Ascending aorta (tissue), 2 donors: ENCODE results near the gene STARD6. TPM values are rescaled to one million over a fixed set of nuclear protein-coding genes. Genes with fewer than 3 reads are reported as not detected.
"Not testable (repeated sequence)": the region's sequence is repeated elsewhere in the genome, so short reads cannot be mapped to it uniquely, and the experiment has no call there.

ENCODE experiments used
- DNase-seq, 2 donors: peaks; one replicate each; pipeline ENCODE4 v3.0.0-alpha.2; 2019; ENCODE audit warnings: low spot score in 2 of 2
- H3K27ac ChIP-seq, 2 donors: fragments of 200-600 bp; sonication (generic); one replicate each; pipeline ENCODE4 v1.5.1; 2016 to 2017; ENCODE audit warnings: mild to moderate bottlenecking in 1 of 2
- H3K27me3 ChIP-seq: fragments of 200-600 bp; sonication (generic); one replicate; pipeline ENCODE4 v1.5.1; 2017
- H3K36me3 ChIP-seq, 2 donors: fragments of 200-600 bp; sonication (generic); one replicate each; pipeline ENCODE4 v1.5.1; 2016
- H3K4me1 ChIP-seq, 2 donors: fragments of 200-600 bp; sonication (generic); one replicate each; pipeline ENCODE4 v1.5.1; 2016 to 2017; ENCODE audit warnings: mild to moderate bottlenecking in 1 of 2
- H3K4me3 ChIP-seq, 2 donors: fragments of 200-600 bp; sonication (generic); one replicate each; pipeline ENCODE4 v1.5.1; 2016 to 2017; ENCODE audit warnings: mild to moderate bottlenecking in 1 of 2
- H3K9me3 ChIP-seq, 2 donors: fragments of 200-600 bp; sonication (generic); one replicate each; pipeline ENCODE4 v1.5.1; 2016
- intact Hi-C: fragments of 100-400 bp; cut with DNase I; formaldehyde crosslinking; loops from one replicate; pipeline ENCODE4 v1.15.1; 2023
- total RNA-seq: library from RNA; depleted of rRNA; stranded (reverse); fragments of >200 nt; gene quantifications from one replicate; pipeline ENCODE4 v1.1.0, GENCODE V29; 2016
- TF ChIP-seq, protein P1 (sequence below), 3 experiments: fragments of 200-600 bp in 2 of 3; fragments of 450-650 bp in 1 of 3; sonication (generic) in 2 of 3; IDR thresholded peaks; one replicate each; pipeline ENCODE4 v1.5.1; 2016 to 2019; ENCODE audit warnings: antibody characterized with exemption in 3 of 3, mild to moderate bottlenecking in 1 of 3, moderate library complexity in 1 of 3

STARD6 gene
- total RNA-seq, 1 donor from 2014 or later: not detected

DNA sequence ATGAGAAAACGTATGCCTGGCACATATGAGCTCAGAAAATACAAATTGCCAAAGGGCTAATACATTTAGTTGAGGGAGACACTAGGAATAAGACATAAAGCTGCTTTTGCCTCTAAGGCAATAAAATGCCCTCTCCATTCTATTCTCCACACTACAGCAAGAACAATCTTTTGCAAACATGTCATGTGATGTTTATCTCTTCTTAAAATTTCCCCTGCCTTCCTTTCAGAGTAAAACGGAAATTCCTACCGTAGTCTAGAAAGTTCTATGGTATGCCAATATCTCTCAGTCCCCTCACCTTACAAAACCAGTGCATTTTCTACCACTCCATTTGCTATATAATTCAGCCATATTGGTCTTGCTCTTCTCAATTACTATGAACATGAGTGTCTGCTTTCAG lies 33.2 kb upstream of the STARD6 start:
- intact Hi-C loops: no loop called here
- TF ChIP-seq, protein P1, sequence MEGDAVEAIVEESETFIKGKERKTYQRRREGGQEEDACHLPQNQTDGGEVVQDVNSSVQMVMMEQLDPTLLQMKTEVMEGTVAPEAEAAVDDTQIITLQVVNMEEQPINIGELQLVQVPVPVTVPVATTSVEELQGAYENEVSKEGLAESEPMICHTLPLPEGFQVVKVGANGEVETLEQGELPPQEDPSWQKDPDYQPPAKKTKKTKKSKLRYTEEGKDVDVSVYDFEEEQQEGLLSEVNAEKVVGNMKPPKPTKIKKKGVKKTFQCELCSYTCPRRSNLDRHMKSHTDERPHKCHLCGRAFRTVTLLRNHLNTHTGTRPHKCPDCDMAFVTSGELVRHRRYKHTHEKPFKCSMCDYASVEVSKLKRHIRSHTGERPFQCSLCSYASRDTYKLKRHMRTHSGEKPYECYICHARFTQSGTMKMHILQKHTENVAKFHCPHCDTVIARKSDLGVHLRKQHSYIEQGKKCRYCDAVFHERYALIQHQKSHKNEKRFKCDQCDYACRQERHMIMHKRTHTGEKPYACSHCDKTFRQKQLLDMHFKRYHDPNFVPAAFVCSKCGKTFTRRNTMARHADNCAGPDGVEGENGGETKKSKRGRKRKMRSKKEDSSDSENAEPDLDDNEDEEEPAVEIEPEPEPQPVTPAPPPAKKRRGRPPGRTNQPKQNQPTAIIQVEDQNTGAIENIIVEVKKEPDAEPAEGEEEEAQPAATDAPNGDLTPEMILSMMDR (IDR thresholded peaks at IDR 0.05): no peak

DNA sequence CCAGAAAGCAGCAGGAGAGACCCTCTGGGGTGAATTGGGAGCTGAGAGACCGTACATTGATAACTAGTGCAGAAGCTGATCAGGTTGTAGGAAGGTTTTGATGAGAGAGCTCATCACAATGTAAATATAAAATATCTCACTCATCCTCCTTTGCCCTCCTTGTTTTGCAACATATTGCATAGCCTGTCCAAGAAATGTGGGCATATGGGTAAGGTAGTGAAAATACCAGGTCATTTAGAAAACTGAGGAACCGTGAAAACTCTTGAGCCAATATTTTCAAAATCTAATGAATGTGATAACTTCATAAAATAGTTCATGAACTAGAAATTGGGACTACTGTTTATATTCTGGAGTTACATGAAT lies 31.5 kb upstream of the STARD6 start:
- no peak overlapping the region for H3K27ac ChIP-seq
- no peaks in the 10 kb centered on the region for H3K27me3 ChIP-seq
- intact Hi-C loops: no loop called here

More for the DNA sequence above, 33.2 kb upstream of the STARD6 start:
- Histone ChIP-seq H3K4me1 (no peaks in the 10 kb centered on the region), H3K27me3 (no peaks in the 10 kb centered on the region), H3K4me3 (no peak overlapping the region), H3K27ac (no peak overlapping the region), H3K36me3 (no peaks in the 10 kb centered on the region), H3K9me3 (no peaks in the 10 kb centered on the region)
- no peak for DNase-seq

DNA sequence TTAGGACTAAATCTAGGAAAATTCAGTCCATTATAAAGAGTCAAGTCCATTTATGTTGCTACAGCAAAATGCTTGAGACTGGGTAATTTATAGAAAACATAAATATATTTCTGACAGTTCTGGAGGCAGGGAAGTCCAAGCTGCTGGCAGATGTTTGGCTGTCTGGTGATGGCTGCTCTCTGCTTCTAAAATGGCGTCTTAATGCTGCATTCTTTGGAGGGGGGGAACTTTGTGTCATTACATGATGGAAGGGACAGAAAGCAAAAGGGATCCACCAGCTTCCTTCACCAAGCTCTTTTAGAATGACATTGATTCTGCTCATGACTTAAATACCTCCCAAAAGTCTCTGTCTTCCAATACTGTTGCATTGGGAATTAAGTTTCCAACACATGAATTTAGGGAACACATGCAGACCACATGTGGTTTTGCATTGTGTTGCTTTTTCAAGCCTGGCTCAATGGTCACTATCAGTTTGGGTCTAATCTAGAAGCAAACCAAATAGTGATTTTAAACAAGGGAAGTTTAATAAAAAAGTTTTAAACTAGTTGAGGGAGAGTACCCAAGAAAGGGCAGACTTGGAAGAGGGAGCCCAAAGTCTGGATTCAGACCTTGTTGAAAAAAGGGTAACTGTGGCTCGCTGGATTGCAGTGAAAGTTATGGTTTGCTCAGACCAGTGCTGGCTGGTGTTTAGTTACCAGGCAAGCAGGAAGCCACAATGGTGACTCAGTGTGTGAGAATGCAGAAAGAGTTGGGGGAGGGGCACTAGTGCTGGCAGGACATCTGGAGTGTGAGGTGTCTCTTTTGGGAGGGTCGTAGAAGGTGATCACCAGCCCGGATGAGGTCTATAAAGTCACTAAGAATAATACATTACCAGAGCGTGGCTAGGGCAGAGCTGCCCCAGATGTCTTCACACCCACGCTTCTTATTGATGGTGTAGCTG lies 30.8 kb upstream of the STARD6 start:
- TF ChIP-seq, protein P1 (IDR thresholded peaks at IDR 0.05): no peak
- H3K27ac ChIP-seq: no peak overlapping the region
- no peaks in the 10 kb centered on the region for H3K4me1 ChIP-seq
- no peaks in the 10 kb centered on the region for H3K9me3 ChIP-seq
- intact Hi-C loops: no loop called here
- DNase-seq: no peak
- H3K36me3 ChIP-seq: no peaks in the 10 kb centered on the region
- no peaks in the 10 kb centered on the region for H3K27me3 ChIP-seq
- H3K4me3 ChIP-seq: no peak overlapping the region

More for the DNA sequence above, 31.5 kb upstream of the STARD6 start:
- DNase-seq: no peak
- no peaks in the 10 kb centered on the region for H3K36me3 ChIP-seq
- H3K4me1 ChIP-seq: no peaks in the 10 kb centered on the region
- TF ChIP-seq, protein P1 (IDR thresholded peaks at IDR 0.05): no peak
- H3K4me3 ChIP-seq: no peak overlapping the region
- no peaks in the 10 kb centered on the region for H3K9me3 ChIP-seq

DNA sequence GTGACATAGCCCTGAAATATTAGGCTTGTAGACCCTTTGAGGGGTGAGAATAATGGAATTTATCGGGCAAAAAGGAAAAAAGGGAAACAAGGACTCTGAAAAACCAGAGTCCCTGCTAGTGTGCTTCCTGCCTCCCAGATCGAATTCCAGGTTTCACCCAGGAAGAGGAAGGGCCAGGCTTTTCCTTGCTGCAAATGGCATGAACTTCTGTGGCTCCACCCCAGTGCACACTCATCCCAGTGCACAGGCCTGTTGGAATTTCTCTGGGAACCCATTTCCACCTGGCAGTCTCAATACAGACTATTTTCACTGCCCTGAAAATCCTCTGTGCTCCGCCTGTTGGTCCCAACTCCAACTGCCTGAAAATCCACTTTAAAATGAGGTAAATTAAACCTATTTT lies 30.0 kb upstream of the STARD6 start:
- no peaks in the 10 kb centered on the region for H3K4me1 ChIP-seq
- intact Hi-C loops: no loop called here
- no peaks in the 10 kb centered on the region for H3K27me3 ChIP-seq
- TF ChIP-seq, protein P1 (IDR thresholded peaks at IDR 0.05): no peak
- DNase-seq: no peak
- no peaks in the 10 kb centered on the region for H3K36me3 ChIP-seq
- no peak overlapping the region for H3K27ac ChIP-seq
- no peak overlapping the region for H3K4me3 ChIP-seq
- H3K9me3 ChIP-seq: no peaks in the 10 kb centered on the region

DNA sequence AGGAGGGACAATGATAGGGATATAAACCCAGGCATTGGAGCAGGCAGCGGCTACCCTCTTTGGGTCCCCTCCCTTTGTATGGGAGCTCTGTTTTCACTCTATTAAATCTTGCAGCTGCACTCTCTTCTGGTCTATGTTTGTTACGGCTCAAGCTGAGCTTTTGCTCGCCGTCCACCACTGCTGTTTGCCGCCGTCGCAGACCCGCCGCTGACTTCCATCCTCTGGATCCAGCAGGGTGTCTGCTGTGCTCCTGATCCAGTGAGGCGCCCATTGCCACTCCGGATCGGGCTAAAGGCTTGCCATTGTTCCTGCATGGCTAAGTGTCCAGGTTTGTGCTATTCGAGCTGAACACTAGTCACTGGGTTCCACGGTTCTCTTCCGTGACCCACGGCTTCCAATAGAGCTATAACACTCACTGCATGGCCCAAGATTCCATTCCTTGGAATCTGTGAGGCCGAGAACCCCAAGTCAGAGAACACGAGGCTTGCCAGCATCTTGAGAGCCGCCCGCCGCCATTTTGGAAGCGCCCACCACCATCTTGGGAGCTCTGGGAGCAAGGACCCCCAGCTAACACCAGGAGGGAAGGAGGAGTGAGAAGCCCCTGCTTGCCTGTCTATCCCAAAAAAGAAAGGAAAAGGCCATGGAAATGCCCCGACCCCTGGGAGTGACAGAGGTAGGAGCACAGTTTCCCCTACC lies 29.3 kb upstream of the STARD6 start:
- H3K27ac ChIP-seq, H3K9me3 ChIP-seq, H3K36me3 ChIP-seq, H3K27me3 ChIP-seq, DNase-seq, intact Hi-C loops, H3K4me1 ChIP-seq, H3K4me3 ChIP-seq: not testable (repeated sequence)

DNA sequence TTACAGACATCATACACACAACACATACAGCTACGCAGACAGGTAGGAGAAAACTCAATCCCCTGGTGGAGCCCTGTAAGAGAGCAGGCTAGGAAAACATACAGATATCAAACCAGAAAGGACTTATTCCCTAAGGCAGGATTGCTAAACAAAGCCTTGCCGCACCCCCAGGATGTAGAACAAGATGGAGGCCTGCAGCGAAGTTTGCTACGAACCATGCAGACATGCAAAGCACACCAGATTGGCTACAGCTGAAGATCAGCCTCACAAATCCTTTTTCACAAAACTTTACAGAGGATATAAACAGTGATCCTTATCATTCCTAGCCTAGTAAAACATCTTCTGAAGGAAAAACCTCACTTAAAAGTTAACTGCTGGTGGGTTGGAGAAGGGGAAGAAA lies 28.4 kb upstream of the STARD6 start:
- no peaks in the 10 kb centered on the region for H3K4me1 ChIP-seq
- TF ChIP-seq, protein P1 (IDR thresholded peaks at IDR 0.05): no peak
- intact Hi-C loops: no loop called here
- H3K27ac ChIP-seq: no peak overlapping the region
- H3K9me3 ChIP-seq: no peaks in the 10 kb centered on the region
- no peak for DNase-seq
- no peaks in the 10 kb centered on the region for H3K27me3 ChIP-seq
- H3K36me3 ChIP-seq: no peaks in the 10 kb centered on the region
- no peak overlapping the region for H3K4me3 ChIP-seq
